ENCODE results near the gene CSPG5. TPM values are rescaled to one million over a fixed set of nuclear protein-coding genes. Genes with fewer than 3 reads are reported as not detected.

Gene CSPG5
- 1 to 10 TPM in 2 of 4 donors, not detected in 2; 1.3 to 1.7 TPM for total RNA-seq

- Histone ChIP-seq H3K4me3 (peak within 1 kb of the TSS; percentile 50 to 86 (median 75)), H3K27me3 (peaks cover 0 to 8% of the 10 kb centered on the region in 2 donors), H3K4me1 (peaks cover 0 to 18% (median 10%) of the 10 kb centered on the region in 4 donors), H3K9me3 (no peaks in the 10 kb centered on the region), H3K27ac (no peak within 1 kb of the TSS), H3K36me3 (no peaks in the 10 kb centered on the region)
- TF ChIP-seq POLR2A (IDR thresholded peaks at IDR 0.05), result no peak
- no peak for TF ChIP-seq CTCF (IDR thresholded peaks at IDR 0.05)
- DNase-seq, result no peak
These were observed at the start of gene CSPG5 for GRCh38 chr3:47578691-47579632. TSS of gene CSPG5 (minus strand) at chr3:47578865. CDS start at chr3:47578693, 172 bp downstream.

- Histone ChIP-seq H3K4me1 (no peaks in the 10 kb centered on the region), H3K9me3 (no peaks in the 10 kb centered on the region), H3K4me3 (no peak overlapping the region), H3K36me3 (peaks cover 0 to 58% (median 0%) of the 10 kb centered on the region in 3 donors), H3K27me3 (no peaks in the 10 kb centered on the region), H3K27ac (no peak overlapping the region)
- no peak for TF ChIP-seq CTCF (IDR thresholded peaks at IDR 0.05)
- no peak for DNase-seq
These were observed 49.8 kb upstream of the CSPG5 start for GRCh38 chr3:47628426-47628825.

GRCh38 chr3:47622671-47623461 lies 44.2 kb upstream of the CSPG5 start:
- Histone ChIP-seq H3K4me3 (no peak overlapping the region), H3K27ac (no peak overlapping the region), H3K4me1 (no peaks in the 10 kb centered on the region), H3K9me3 (no peaks in the 10 kb centered on the region), H3K27me3 (no peaks in the 10 kb centered on the region), H3K36me3 (peaks cover 0 to 67% (median 0%) of the 10 kb centered on the region in 3 donors)
- TF ChIP-seq POLR2A (IDR thresholded peaks at IDR 0.05) (no peak), CTCF (IDR thresholded peaks at IDR 0.05) (no peak)
- no peak for DNase-seq

GRCh38 chr3:47617086-47618010 lies 38.7 kb upstream of the CSPG5 start:
- Histone ChIP-seq H3K4me3 (no peak overlapping the region), H3K4me1 (no peaks in the 10 kb centered on the region), H3K27me3 (no peaks in the 10 kb centered on the region), H3K27ac (no peak overlapping the region), H3K36me3 (peaks cover 0 to 72% (median 0%) of the 10 kb centered on the region in 3 donors), H3K9me3 (no peaks in the 10 kb centered on the region)
- no peak for DNase-seq
- TF ChIP-seq CTCF (IDR thresholded peaks at IDR 0.05) (no peak), POLR2A (IDR thresholded peaks at IDR 0.05) (no peak)

GRCh38 chr3:47614788-47615187 lies 36.1 kb upstream of the CSPG5 start:
- H3K27me3 ChIP-seq, result no peaks in the 10 kb centered on the region
- H3K4me1 ChIP-seq, result no peaks in the 10 kb centered on the region
- no peak overlapping the region for H3K27ac ChIP-seq
- no peak for DNase-seq
- TF ChIP-seq POLR2A (IDR thresholded peaks at IDR 0.05) (no peak), CTCF (IDR thresholded peaks at IDR 0.05) (no peak)
- H3K4me3 ChIP-seq, result no peak overlapping the region
- H3K36me3 ChIP-seq, result peaks cover 0 to 53% (median 0%) of the 10 kb centered on the region in 3 donors
- no peaks in the 10 kb centered on the region for H3K9me3 ChIP-seq
